Osteocyte (in vitro differentiated cells): ENCODE data around the gene CXCL14. TPM values are rescaled to one million over a fixed set of nuclear protein-coding genes. Genes with fewer than 3 reads are reported as not detected.

ENCODE experiments used
- DNase-seq: peaks from one replicate; pipeline ENCODE4 v3.0.0; 2021; ENCODE audit warnings: mixed read lengths; ENCODE audit not compliant: unreplicated experiment; ENCODE audit errors: extremely low spot score
- H3K27ac Mint-ChIP-seq: one replicate; pipeline ENCODE4 v1.8.0; 2021; ENCODE audit warnings: mild to moderate bottlenecking, mixed read lengths; ENCODE audit not compliant: unreplicated experiment
- H3K27me3 Mint-ChIP-seq: one replicate; pipeline ENCODE4 v1.8.0; 2021; ENCODE audit warnings: mixed read lengths; ENCODE audit not compliant: unreplicated experiment
- H3K36me3 Mint-ChIP-seq: one replicate; pipeline ENCODE4 v1.8.0; 2021; ENCODE audit warnings: mixed read lengths; ENCODE audit not compliant: unreplicated experiment
- H3K4me1 Mint-ChIP-seq: one replicate; pipeline ENCODE4 v1.8.0; 2021; ENCODE audit warnings: mixed read lengths; ENCODE audit not compliant: unreplicated experiment
- H3K4me3 Mint-ChIP-seq: one replicate; pipeline ENCODE4 v1.8.0; 2021; ENCODE audit warnings: mild to moderate bottlenecking, moderate library complexity, mixed read lengths; ENCODE audit not compliant: unreplicated experiment
- H3K9me3 Mint-ChIP-seq: one replicate; pipeline ENCODE4 v1.8.0; 2021; ENCODE audit warnings: mixed read lengths; ENCODE audit not compliant: unreplicated experiment
- CTCF ChIP-seq: fragments of 200-600 bp; sonication (generic); IDR thresholded peaks from 2 replicates; pipeline ENCODE4 v1.5.0; 2021; ENCODE audit warnings: antibody characterized with exemption, mild to moderate bottlenecking, moderate library complexity
- total RNA-seq: library from RNA; stranded (reverse); gene quantifications from 2 replicates; pipeline ENCODE4 v1.2.1, GENCODE V29; 2021

CXCL14 gene
- total RNA-seq, 1 donor from 2014 or later: 0.16 TPM

DNA sequence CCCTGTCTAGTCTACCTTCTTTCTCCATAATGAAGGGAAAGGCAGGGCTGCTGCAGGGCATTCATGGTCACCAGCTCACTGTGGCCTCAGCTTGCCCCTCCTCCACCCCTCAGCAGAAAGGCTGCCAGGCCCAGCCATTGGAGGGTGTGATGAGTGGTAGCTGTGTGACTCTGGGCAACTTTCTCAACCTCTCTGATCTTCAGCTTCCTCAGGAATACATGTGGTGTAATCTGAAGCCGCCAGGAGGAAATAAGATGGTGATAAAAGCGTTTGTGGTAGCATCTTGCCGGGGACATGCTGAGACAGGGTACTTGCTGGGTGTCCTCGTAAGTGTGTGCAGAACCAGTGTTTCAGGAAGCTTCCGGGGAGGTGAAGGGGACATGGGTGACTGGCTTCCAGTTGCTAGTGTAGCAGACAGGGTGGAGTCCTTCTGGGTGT is 9.8 kb downstream of the CXCL14 start:
- H3K9me3 Mint-ChIP-seq: no peaks in the 10 kb centered on the region
- no peaks in the 10 kb centered on the region for H3K36me3 Mint-ChIP-seq
- no peaks in the 10 kb centered on the region for H3K4me1 Mint-ChIP-seq
- no peak overlapping the region for H3K4me3 Mint-ChIP-seq
- no peak overlapping the region for H3K27ac Mint-ChIP-seq
- no peak for TF ChIP-seq CTCF
- H3K27me3 Mint-ChIP-seq: peaks cover 18% of the 10 kb centered on the region
- no peak for DNase-seq

- no peak overlapping the region for H3K4me3 Mint-ChIP-seq
- H3K9me3 Mint-ChIP-seq: no peaks in the 10 kb centered on the region
- TF ChIP-seq CTCF: no peak
- H3K27ac Mint-ChIP-seq: no peak overlapping the region
- peaks cover 18% of the 10 kb centered on the region for H3K27me3 Mint-ChIP-seq
- no peak for DNase-seq
- no peaks in the 10 kb centered on the region for H3K36me3 Mint-ChIP-seq
- H3K4me1 Mint-ChIP-seq: no peaks in the 10 kb centered on the region
Measured at GRCh38 chr5:135568246-135568645, 10.5 kb downstream of the CXCL14 start.

GRCh38 chr5:135567661-135568060 is 11.1 kb downstream of the CXCL14 start:
- H3K27me3 Mint-ChIP-seq: peaks cover 18% of the 10 kb centered on the region
- no peak overlapping the region for H3K27ac Mint-ChIP-seq
- no peak for DNase-seq
- no peaks in the 10 kb centered on the region for H3K36me3 Mint-ChIP-seq
- no peaks in the 10 kb centered on the region for H3K4me1 Mint-ChIP-seq
- no peaks in the 10 kb centered on the region for H3K9me3 Mint-ChIP-seq
- no peak for TF ChIP-seq CTCF
- no peak overlapping the region for H3K4me3 Mint-ChIP-seq

DNA sequence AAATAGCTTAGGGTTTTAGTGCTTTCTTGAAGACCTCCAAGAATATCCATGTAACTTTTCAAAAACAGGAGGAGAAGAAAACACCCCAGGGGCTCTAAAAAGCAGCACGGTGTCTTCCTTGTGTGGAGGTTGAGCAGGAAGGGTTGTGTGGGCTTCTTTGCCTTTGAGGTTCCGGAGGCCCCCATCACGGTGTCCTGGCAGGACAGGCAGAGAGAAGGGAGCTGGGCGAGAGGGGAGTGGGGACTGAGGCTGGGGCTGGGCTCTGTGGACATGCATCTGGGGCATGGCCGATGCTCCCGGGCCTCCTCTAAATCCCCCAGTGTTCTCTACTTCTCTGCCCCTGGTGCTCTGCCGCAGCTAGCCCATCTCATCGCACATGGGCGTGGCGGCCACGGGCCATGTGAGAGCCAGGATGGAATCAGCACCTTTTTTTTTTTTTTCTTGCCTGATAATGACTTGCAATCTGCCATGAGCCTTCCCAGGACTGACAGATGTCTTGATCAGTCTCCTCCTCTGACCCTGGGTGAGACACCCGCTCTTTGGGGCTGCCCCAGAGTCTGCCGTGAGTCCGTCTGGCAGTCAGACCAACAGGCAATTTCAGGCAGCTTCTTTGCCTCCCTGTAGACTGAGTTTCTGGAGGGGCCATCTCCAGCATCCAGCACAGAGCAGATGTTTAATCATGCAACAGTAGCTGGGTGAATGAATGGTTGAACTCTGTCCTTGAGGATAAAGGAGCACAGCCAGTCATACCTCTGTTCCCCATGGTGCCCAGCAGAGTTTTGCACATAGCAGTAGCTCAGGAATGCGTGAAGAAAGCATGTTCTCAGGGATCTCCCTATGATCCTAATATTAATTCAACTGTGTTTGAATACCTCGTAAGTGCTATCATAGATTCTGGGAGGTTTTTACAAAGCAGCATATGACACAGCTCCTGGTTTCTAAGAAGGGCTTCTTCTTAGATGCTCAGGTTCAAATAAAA is 12.1 kb downstream of the CXCL14 start:
- no peaks in the 10 kb centered on the region for H3K9me3 Mint-ChIP-seq
- H3K4me1 Mint-ChIP-seq: no peaks in the 10 kb centered on the region
- TF ChIP-seq CTCF: peak; percentile 4
- H3K27me3 Mint-ChIP-seq: peaks cover 24% of the 10 kb centered on the region
- no peak overlapping the region for H3K4me3 Mint-ChIP-seq
- H3K27ac Mint-ChIP-seq: no peak overlapping the region
- no peaks in the 10 kb centered on the region for H3K36me3 Mint-ChIP-seq
- no peak for DNase-seq

- TF ChIP-seq CTCF: peak; percentile 82
- H3K4me1 Mint-ChIP-seq: peaks cover 2% of the 10 kb centered on the region
- no peak overlapping the region for H3K27ac Mint-ChIP-seq
- H3K9me3 Mint-ChIP-seq: no peaks in the 10 kb centered on the region
- H3K36me3 Mint-ChIP-seq: no peaks in the 10 kb centered on the region
- no peak overlapping the region for H3K4me3 Mint-ChIP-seq
- DNase-seq: peak; percentile 88
- H3K27me3 Mint-ChIP-seq: peaks cover 24% of the 10 kb centered on the region
Measured at GRCh38 chr5:135565725-135566421, 12.9 kb downstream of the CXCL14 start.
